ENCODE data around the gene SLC23A1.

- TF ChIP-seq POLR2A (IDR thresholded peaks at IDR 0.05) (no peak), CTCF (IDR thresholded peaks at IDR 0.05) (peak in 4 of 6 experiments; percentile 16 to 48 (median 30))
Observed at GRCh38 chr5:139385061-139386049, 2.3 kb upstream of the SLC23A1 start.

All from esophagus squamous epithelium (tissue), 4 donors.